Stomach (tissue), 4 donors: Measurements from ENCODE around the gene MAST4.

Experiments
- EP300 ChIP-seq: sonication (generic); formaldehyde crosslinking; IDR thresholded peaks from one replicate; pipeline ENCODE4 v1.6.1; 2017; ENCODE audit warnings: antibody characterized with exemption
- POLR2A ChIP-seq, 4 donors: fragments of 450-650 bp; IDR thresholded peaks; one replicate each; pipeline ENCODE4 v1.6.1; 2016; ENCODE audit warnings: antibody characterized with exemption in 4 of 4, control low read depth in 2 of 4, mild to moderate bottlenecking in 1 of 4, moderate library complexity in 1 of 4
- TF ChIP-seq, protein P1 (sequence below), 7 experiments: fragments of 450-650 bp in 4 of 7; fragments of 200-600 bp in 3 of 7; sonication (generic) in 3 of 7; IDR thresholded peaks; one replicate each; pipeline ENCODE4 v1.5.1; 2016 to 2019; ENCODE audit warnings: antibody characterized with exemption in 7 of 7, control low read depth in 2 of 7, mild to moderate bottlenecking in 1 of 7

- TF ChIP-seq, protein P1, sequence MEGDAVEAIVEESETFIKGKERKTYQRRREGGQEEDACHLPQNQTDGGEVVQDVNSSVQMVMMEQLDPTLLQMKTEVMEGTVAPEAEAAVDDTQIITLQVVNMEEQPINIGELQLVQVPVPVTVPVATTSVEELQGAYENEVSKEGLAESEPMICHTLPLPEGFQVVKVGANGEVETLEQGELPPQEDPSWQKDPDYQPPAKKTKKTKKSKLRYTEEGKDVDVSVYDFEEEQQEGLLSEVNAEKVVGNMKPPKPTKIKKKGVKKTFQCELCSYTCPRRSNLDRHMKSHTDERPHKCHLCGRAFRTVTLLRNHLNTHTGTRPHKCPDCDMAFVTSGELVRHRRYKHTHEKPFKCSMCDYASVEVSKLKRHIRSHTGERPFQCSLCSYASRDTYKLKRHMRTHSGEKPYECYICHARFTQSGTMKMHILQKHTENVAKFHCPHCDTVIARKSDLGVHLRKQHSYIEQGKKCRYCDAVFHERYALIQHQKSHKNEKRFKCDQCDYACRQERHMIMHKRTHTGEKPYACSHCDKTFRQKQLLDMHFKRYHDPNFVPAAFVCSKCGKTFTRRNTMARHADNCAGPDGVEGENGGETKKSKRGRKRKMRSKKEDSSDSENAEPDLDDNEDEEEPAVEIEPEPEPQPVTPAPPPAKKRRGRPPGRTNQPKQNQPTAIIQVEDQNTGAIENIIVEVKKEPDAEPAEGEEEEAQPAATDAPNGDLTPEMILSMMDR (IDR thresholded peaks at IDR 0.05): no peak
- no peak for TF ChIP-seq POLR2A (IDR thresholded peaks at IDR 0.05)
- TF ChIP-seq EP300: no peak
Measured at GRCh38 chr5:67115817-67116216, 519.6 kb downstream of the MAST4 start.
